Measurements from ENCODE around the gene ST7.

DNA sequence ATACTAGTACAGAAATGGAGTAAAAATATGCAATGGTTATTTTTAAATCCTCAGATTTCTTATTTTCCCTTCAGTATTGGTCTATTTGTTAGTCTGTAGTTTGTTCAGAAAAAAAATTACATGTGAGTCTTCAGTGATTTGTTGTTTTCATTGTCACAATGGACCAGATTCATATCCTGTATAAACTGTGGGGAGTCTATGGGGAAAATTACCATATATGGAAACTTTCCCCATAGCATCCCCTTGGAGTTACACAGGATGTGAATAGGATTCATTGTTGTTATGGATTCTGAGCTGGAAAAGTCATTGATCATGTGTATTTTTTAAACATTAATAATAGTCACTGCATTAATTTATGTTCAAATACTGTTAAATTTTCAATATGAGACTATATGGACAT is 72.6 kb downstream of the ST7 start:
- TF ChIP-seq GATA3 (IDR thresholded peaks at IDR 0.05; ENCODE audit: low read depth, low read length) (no peak), GATA2 (IDR thresholded peaks at IDR 0.05; ENCODE audit: low read depth, low read length) (no peak)

All from SH-SY5Y (cell line).